WTC11 (cell line): ENCODE data around the gene NCOA1. TPM values are rescaled to one million over a fixed set of nuclear protein-coding genes. Genes with fewer than 3 reads are reported as not detected.

Experiments
- ATAC-seq: fragments of 200-7000 bp; cut with Tn5 transposase; 2 replicates; pipeline ENCODE4 v1.10.0; 2021; ENCODE audit warnings: mild to moderate bottlenecking, moderate library complexity
- CTCF ChIA-PET: fragments of 300-600 bp; sonication (Branson Sonifier 250); formaldehyde crosslinking; loops from one replicate; lab custom pipeline; 2021; ENCODE audit warnings: antibody characterized with exemption; lab: Charles Lee
- POLR2A ChIA-PET: fragments of 350-600 bp; sonication (Branson Sonifier 250); formaldehyde crosslinking; loops from one replicate; lab custom pipeline; 2021; ENCODE audit warnings: antibody characterized with exemption; lab: Charles Lee
- DNase-seq: peaks from one replicate; pipeline ENCODE4 v3.0.0; 2021; ENCODE audit warnings: low spot score
- H3K27ac Mint-ChIP-seq: 2 replicates; pipeline ENCODE4 v1.8.0; 2021; ENCODE audit warnings: mixed read lengths
- H3K27me3 Mint-ChIP-seq: 2 replicates; pipeline ENCODE4 v1.8.0; 2021; ENCODE audit warnings: low read depth, mild to moderate bottlenecking, moderate library complexity, mixed read lengths
- H3K36me3 Mint-ChIP-seq: 2 replicates; pipeline ENCODE4 v1.8.0; 2021; ENCODE audit warnings: mixed read lengths
- H3K4me1 Mint-ChIP-seq: 2 replicates; pipeline ENCODE4 v1.8.0; 2022; ENCODE audit warnings: mixed read lengths
- H3K4me3 Mint-ChIP-seq: 2 replicates; pipeline ENCODE4 v1.8.0; 2021; ENCODE audit warnings: mild to moderate bottlenecking, moderate library complexity, mixed read lengths
- H3K9me3 Mint-ChIP-seq: 2 replicates; pipeline ENCODE4 v1.8.0; 2021; ENCODE audit warnings: mixed read lengths
- AFF4 ChIP-seq: sonication (generic); formaldehyde crosslinking; IDR thresholded peaks from 2 replicates; pipeline ENCODE4 v1.8.1; 2023; ENCODE audit warnings: mild to moderate bottlenecking, missing genetic modification reagents, borderline replicate concordance
- CDX4 ChIP-seq: fragments of 250-450 bp; sonication (Bioruptor Pico); IDR thresholded peaks from 2 replicates; pipeline ENCODE4 v1.9.0; 2021; ENCODE audit warnings: moderate library complexity, mild to moderate bottlenecking, inconsistent platforms, borderline replicate concordance
- E2F4 ChIP-seq: sonication (generic); formaldehyde crosslinking; IDR thresholded peaks from 2 replicates; pipeline ENCODE4 v1.8.1; 2022; ENCODE audit warnings: low read depth, mild to moderate bottlenecking, moderate library complexity, missing genetic modification reagents, borderline replicate concordance
- ELF4 ChIP-seq: sonication (generic); formaldehyde crosslinking; IDR thresholded peaks from 2 replicates; pipeline ENCODE4 v1.8.1; 2022; ENCODE audit warnings: low read depth, mild to moderate bottlenecking, moderate library complexity, missing genetic modification reagents
- EMX1 ChIP-seq: fragments of 250-450 bp; sonication (Bioruptor Pico); IDR thresholded peaks from 2 replicates; pipeline ENCODE4 v1.8.0; 2021; ENCODE audit warnings: mild to moderate bottlenecking
- FOXK1 ChIP-seq: sonication (generic); formaldehyde crosslinking; IDR thresholded peaks from 2 replicates; pipeline ENCODE4 v1.8.0; 2022; ENCODE audit warnings: mild to moderate bottlenecking, moderate library complexity, missing genetic modification reagents
- FOXP1 ChIP-seq: sonication (generic); formaldehyde crosslinking; IDR thresholded peaks from 2 replicates; pipeline ENCODE4 v1.8.0; 2022; ENCODE audit warnings: missing genetic modification reagents, mild to moderate bottlenecking, moderate library complexity, borderline replicate concordance
- GTF2I ChIP-seq: fragments of 250-450 bp; sonication (Bioruptor Pico); conservative IDR thresholded peaks from 2 replicates; pipeline ENCODE4 v1.4.0; 2021; ENCODE audit warnings: mild to moderate bottlenecking
- JAZF1 ChIP-seq: fragments of 250-450 bp; sonication (Bioruptor Pico); IDR thresholded peaks from 2 replicates; pipeline ENCODE4 v1.9.0; 2021; ENCODE audit warnings: moderate library complexity, mild to moderate bottlenecking, inconsistent platforms
- NR3C1 ChIP-seq: sonication (generic); formaldehyde crosslinking; conservative IDR thresholded peaks from 2 replicates; pipeline ENCODE4 v1.8.1; 2023; ENCODE audit warnings: low read depth, mild to moderate bottlenecking, missing genetic modification reagents
- PRDM15 ChIP-seq: sonication (generic); formaldehyde crosslinking; IDR thresholded peaks from 2 replicates; pipeline ENCODE4 v1.8.0; 2022; ENCODE audit warnings: missing genetic modification reagents
- SMAD4 ChIP-seq: sonication (generic); formaldehyde crosslinking; IDR thresholded peaks from 2 replicates; pipeline ENCODE4 v1.8.0; 2022; ENCODE audit warnings: mild to moderate bottlenecking, missing genetic modification reagents
- STAT6 ChIP-seq: sonication (generic); formaldehyde crosslinking; conservative IDR thresholded peaks from 2 replicates; pipeline ENCODE4 v1.8.1; 2023; ENCODE audit warnings: mild to moderate bottlenecking, low read depth, missing genetic modification reagents, moderate library complexity
- TP53 ChIP-seq: sonication (generic); formaldehyde crosslinking; IDR thresholded peaks from 2 replicates; pipeline ENCODE4 v1.8.1; 2023; ENCODE audit warnings: mild to moderate bottlenecking, missing genetic modification reagents
- USF2 ChIP-seq: sonication (generic); formaldehyde crosslinking; IDR thresholded peaks from 2 replicates; pipeline ENCODE4 v1.8.1; 2023; ENCODE audit warnings: mild to moderate bottlenecking, missing genetic modification reagents, moderate library complexity
- ZBTB21 ChIP-seq: sonication (generic); formaldehyde crosslinking; IDR thresholded peaks from 2 replicates; pipeline ENCODE4 v1.8.1; 2023; ENCODE audit warnings: mild to moderate bottlenecking, missing genetic modification reagents, borderline replicate concordance
- ZNF138 ChIP-seq: sonication (generic); formaldehyde crosslinking; conservative IDR thresholded peaks from 2 replicates; pipeline ENCODE4 v1.8.1; 2022; ENCODE audit warnings: mild to moderate bottlenecking, moderate library complexity, missing genetic modification reagents
- ZNF425 ChIP-seq: fragments of 250-450 bp; sonication (Bioruptor Pico); conservative IDR thresholded peaks from 2 replicates; pipeline ENCODE4 v1.9.0; 2021; ENCODE audit warnings: mild to moderate bottlenecking
- total RNA-seq: library from RNA; stranded (reverse); gene quantifications from 3 replicates; pipeline ENCODE4 v1.2.3, GENCODE V29; 2021

The NCOA1 gene
- total RNA-seq, 1 experiment from 2014 or later: 16.9 TPM

- ATAC-seq: no peak
- H3K27me3 Mint-ChIP-seq: no peaks in the 10 kb centered on the region
- CTCF ChIA-PET: no interaction called here
- TF ChIP-seq JAZF1 (CRISPR knock-in tag): no peak
- no peak for TF ChIP-seq PRDM15 (CRISPR knock-in tag)
- no peak for TF ChIP-seq SMAD4 (CRISPR knock-in tag)
- TF ChIP-seq CDX4 (CRISPR knock-in tag): no peak
- TF ChIP-seq FOXK1 (CRISPR knock-in tag): no peak
- no peak for TF ChIP-seq ZBTB21 (CRISPR knock-in tag)
- no peak for TF ChIP-seq E2F4
- no peak for TF ChIP-seq NR3C1
- TF ChIP-seq TP53: no peak
- no peak for TF ChIP-seq ZNF138 (CRISPR knock-in tag)
- no peak for TF ChIP-seq GTF2I (CRISPR knock-in tag)
- TF ChIP-seq USF2: no peak
- no peak for TF ChIP-seq ZNF425 (CRISPR knock-in tag)
- TF ChIP-seq FOXP1 (CRISPR knock-in tag): no peak
- no peak for TF ChIP-seq EMX1 (CRISPR knock-in tag)
- TF ChIP-seq STAT6 (CRISPR knock-in tag): no peak
- no peak for TF ChIP-seq ELF4 (CRISPR knock-in tag)
- TF ChIP-seq AFF4 (CRISPR knock-in tag): no peak
These were observed 135.1 kb downstream of the NCOA1 start for GRCh38 chr2:24626131-24626530.

More at GRCh38 chr2:24626131-24626530, 135.1 kb downstream of the NCOA1 start:
- POLR2A ChIA-PET: interaction anchor here (0.5 kb wide), 1 partner anchor 211 kb away, joined by 3 read pairs; no protein-coding TSS in a partner anchor
- Mint-ChIP-seq H3K4me1 (peaks cover under 1% of the 10 kb centered on the region; the same call in 1 of the 2 replicates), H3K27ac (no peak overlapping the region), H3K9me3 (no peaks in the 10 kb centered on the region), H3K4me3 (no peak overlapping the region), H3K36me3 (no peaks in the 10 kb centered on the region)
- DNase-seq: no peak
